Measurements from ENCODE around the gene FAM237B.

GRCh38 chr7:90346336-90347125 is 25.4 kb upstream of the FAM237B start, which contains the start of gene GTPBP10:
- TF ChIP-seq POLR2A (IDR thresholded peaks at IDR 0.05; ENCODE audit: low read depth, low read length) (peak; percentile 93), CTCF (conservative IDR thresholded peaks at IDR 0.05; ENCODE audit: low read depth, low read length) (peak; percentile 73), ELK1 (IDR thresholded peaks at IDR 0.05; ENCODE audit: borderline replicate concordance, low read depth, low read length) (no peak), CEBPB (IDR thresholded peaks at IDR 0.05; ENCODE audit: low read depth, low read length) (peak; percentile 71), NFE2L2 (IDR thresholded peaks at IDR 0.05; ENCODE audit: low read depth, low read length) (no peak), USF2 (IDR thresholded peaks at IDR 0.05; ENCODE audit: low read depth, low read length) (peak; percentile 23; the same call in 1 of the 2 replicates), CHD1 (IDR thresholded peaks at IDR 0.05; ENCODE audit: low read depth, low read length) (no peak), MAFK (IDR thresholded peaks at IDR 0.05; ENCODE audit: low read depth, low read length) (no peak), RAD21 (IDR thresholded peaks at IDR 0.05; ENCODE audit: low read length) (peak; percentile 37), RFX5 (IDR thresholded peaks at IDR 0.05; ENCODE audit: low read depth, low read length) (no peak), SMC3 (IDR thresholded peaks at IDR 0.05; ENCODE audit: low read depth, low read length) (peak; percentile 37; the same call in 1 of the 2 replicates), BHLHE40 (IDR thresholded peaks at IDR 0.05; ENCODE audit: low read depth, low read length) (no peak), MAZ (IDR thresholded peaks at IDR 0.05; ENCODE audit: borderline replicate concordance, low read depth, low read length) (peak; percentile 87; the same call in 1 of the 2 replicates)
